Islet precursor cell (in vitro differentiated cells): Measurements from ENCODE around the gene ACOX2.

Experiments used
- DNase-seq: peaks from one replicate; pipeline ENCODE4 v3.0.0-alpha.2; 2018

ACOX2 gene

GRCh38 chr3:58502872-58503271 is 34.1 kb downstream of the ACOX2 start:
- DNase-seq = no peak

DNA sequence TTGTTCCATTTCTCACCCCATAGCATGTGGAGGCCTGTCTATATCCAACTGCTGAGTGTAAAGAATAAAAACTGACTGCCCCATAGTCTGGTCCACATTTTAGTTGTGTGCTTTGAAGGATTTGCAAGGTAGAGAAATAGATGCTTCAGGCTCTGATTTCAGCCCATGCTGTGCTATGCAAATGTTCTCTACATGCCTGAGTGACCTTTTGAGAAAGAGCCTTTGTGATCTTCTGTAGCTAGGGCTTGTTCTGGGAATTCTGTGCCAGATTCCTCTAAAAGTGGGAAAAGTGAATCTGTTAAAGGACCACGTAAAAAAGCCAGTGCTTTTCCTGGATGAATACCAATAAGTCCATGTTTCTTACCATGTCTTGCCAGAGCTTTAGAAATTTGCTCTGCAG is 39.9 kb downstream of the ACOX2 start:
- peak; percentile 52 for DNase-seq

DNA sequence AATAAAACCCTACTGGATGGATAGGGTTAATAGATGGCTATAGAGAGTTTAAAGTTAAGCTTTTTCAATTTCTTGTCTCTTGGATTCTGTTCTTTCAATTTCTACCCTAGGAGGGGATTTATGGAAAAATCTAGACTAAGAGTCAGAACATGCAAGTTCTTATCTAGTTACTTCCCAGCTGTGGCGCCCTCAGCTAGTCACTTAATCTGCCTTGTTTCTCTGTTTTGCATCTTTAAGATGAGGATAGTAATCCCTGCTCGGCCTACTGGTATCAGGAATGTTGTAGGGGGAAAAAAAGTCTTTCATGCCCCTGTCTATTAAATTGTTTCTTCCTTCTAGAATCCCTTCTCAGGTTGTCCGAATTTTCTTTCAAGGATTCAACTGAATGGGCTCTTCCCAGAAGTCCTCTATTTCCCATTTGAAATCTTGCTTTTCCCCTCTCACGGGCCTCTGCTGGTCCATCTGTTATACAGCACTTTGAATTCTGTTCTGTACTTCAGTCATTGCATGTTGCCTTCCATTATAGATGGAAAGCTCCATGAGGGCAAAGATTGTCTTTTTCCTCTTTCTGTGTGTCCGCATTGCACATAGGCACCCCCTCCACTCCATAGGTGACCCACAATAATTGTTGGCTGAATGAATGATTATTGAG is 40.7 kb downstream of the ACOX2 start:
- DNase-seq = no peak

- DNase-seq = no peak
These were observed 41.9 kb downstream of the ACOX2 start for GRCh38 chr3:58495101-58495500.

DNA sequence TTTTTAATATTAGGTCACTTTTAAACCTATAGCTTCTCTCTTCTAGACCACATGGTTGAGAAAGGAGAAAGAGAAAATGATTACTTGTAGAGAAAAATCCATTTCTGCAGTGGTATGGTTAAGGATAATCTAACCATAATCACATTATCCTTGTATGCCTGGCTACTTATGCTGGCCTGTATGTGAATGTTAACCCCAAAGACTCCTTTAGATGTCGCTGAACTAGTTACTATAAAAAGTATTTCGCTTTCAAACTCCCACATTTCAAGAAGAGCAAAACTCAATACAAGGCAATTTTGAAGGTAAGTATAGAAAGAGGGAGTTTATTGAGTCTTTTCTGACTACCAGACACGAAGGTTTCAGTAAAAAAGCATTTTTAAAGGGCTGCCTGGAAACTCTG is 42.9 kb downstream of the ACOX2 start:
- no peak for DNase-seq

DNA sequence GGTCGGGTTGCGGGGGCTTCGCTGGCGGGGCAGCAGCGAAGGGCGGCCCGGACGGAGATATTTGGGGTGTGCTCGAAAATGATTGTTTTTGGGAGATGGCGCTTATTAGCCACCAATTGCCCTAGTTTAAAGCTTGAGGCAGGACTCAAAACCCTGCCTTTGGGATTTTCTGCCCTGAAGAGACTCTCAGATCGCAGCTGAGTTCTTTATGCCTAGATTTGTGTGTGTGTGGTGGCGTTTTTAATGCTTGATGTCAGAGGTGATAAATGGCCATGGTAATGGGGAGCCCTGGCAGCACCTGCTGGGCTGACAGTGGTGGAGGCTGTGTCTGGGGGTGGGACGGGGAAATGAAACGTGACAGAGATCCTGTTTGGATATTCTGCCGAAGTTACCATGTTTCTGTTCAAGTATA is 44.5 kb downstream of the ACOX2 start:
- no peak for DNase-seq

- DNase-seq = peak; percentile 97
These were observed 45.2 kb downstream of the ACOX2 start, which contains the start of gene KCTD6 for GRCh38 chr3:58491506-58492402. Gene KCTD6, plus strand, starts transcription at chr3:58492096. Its CDS starts 6,660 bp downstream, at chr3:58498756.

DNA sequence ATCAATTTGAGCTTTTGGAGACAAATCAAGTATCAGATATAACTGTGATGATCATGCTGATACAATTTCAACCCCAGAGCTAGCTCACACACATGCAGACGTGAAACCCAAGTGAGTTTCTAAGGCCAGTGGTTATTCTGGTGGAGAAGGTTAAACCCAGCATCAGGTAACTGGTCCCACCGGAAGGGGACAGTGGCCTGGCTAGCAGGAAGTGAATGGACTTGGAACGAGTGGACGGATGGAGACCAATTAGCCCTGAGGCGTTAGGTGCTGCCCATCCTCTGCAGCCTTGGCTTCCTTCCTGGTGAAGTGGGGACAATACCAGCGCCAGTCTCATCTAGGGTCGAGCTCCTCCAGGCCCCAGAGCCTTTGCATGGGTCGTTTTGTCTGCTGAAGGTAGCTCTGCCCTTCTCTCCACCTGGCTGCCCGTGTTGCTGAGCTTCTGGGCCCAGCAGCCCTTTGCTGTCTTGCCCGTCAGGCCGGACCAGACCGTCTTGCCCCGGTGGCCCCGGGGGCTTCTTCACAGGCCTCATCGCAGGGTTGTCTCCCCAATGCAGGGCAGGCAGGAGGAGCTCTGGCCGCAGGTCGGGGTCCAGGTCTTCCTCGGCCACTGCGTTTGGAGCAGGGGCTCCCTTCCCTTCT is 46.0 kb downstream of the ACOX2 start:
- no peak for DNase-seq

GRCh38 chr3:58488967-58489366 is 48.0 kb downstream of the ACOX2 start:
- DNase-seq = no peak

- peak; percentile 57 for DNase-seq
These were observed 49.7 kb downstream of the ACOX2 start for GRCh38 chr3:58487140-58487886.

DNA sequence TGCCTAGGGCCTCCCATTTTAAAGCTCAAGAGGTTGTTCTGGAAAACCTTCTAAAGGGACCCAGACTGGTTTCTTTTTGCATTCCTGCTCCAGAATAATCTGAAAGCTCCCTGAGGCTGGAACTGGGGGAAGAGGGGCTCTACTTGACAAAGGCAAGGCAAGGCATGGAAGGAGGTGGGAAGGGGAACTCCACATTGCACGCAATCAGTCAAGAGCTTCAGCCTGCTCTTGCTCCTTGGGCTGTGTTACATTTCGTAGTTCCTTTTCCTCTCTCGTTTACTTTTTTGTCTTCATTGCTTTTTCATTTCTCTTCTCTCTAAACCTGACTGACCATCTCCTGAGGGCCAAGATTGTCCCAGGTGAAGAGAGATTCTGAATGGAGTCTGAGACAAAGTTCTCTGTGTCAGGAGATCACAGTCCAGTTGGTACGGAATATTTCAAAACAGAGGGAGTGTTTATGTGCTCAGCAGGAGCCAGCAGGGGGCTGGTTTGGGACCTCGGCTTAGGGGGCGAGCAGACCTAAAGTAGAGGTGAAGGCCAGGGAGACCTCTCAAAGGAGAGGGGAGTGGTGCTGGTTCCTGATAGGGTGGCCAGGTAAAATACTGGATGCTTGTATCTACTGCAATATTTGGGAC is 51.1 kb downstream of the ACOX2 start:
- no peak for DNase-seq

DNA sequence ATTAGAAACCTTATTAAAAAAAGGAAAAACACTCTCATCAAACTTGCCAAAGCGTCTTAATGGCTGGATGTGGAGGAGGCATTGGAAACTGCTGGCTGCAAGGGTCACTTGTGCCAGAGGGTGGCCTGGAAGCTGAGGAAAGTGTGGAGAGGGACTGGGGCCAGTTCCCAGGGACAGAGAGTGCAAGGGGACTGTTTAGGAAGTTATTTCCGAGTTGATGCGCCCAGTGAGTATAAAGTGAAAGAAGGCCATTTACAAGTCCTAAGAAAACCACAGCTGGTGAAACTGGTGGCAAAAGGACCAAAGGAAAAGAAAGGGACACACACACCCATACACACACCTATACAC is 52.3 kb downstream of the ACOX2 start:
- DNase-seq = no peak

GRCh38 chr3:58484045-58484721 is 52.8 kb downstream of the ACOX2 start:
- DNase-seq = peak; percentile 53

DNA sequence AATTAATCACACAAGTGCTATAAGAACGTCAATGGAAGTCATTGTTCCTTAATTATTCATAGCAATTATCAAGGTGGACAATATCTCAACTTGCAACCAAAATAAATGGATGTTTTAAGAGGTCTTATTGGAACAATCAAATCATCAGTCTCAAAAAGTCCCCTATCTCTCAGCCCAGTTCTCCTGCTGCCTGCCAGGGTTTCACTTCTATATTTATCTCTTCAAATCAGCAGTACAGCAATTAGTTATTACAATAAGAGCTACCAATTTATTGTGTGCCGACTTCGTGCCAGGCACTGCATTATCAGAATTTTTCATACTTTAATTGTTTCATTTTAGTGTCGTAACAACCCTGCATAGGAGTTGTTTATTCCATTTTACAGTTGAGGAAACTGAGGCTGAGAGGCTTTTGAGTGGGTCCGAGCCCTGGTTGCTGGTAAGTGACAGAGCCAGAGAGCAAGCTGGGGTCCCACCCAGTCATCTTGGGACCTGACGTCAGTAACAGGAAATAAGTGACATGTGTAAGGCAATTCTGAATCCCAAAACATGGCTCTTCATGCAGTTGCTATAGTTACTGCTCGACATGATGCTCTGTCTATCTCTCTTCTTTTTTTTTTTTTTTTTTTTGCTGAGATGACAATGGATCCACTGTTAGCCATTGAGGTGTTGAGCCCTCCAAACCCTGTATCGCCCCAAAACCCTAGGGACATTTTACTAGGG is 53.9 kb downstream of the ACOX2 start:
- DNase-seq = no peak

DNA sequence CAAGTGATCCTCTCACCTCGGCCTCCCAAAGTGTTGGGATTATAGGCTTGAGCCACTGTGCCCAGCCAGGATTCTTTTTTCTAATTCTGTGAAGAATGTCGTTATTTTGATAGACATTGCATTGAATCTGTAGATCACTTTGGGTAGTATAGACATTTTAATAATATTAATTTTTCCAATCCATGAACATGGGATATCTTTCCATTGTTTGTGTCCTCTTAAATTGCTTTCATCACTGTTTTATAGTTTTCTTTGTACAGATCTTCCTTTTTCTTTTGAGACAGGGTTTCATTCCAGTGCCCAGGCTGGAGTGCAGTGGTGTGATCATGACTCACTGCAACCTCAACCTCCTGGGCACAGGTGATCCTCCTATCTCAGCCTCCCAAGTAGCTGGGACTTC is 56.7 kb downstream of the ACOX2 start:
- no peak for DNase-seq

DNA sequence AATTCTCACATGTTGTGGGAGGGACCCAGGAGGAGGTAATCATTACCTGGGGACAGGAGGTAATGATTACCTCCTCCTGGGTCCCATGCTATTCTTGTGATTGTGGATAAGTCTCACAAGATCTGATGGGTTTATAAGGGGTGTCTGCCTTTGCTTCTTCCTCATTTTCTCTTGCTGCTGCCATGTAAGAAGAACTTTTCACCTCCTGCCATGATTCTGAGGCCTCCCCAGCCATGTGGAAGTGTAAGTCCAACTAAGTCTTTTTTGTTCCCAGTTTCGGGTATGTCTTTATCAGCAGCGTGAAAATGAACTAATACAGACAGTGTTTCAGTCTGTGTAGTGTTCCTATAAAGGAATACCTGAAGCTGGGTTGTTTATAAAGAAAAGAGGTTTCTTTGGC is 58.2 kb downstream of the ACOX2 start:
- no peak for DNase-seq

DNA sequence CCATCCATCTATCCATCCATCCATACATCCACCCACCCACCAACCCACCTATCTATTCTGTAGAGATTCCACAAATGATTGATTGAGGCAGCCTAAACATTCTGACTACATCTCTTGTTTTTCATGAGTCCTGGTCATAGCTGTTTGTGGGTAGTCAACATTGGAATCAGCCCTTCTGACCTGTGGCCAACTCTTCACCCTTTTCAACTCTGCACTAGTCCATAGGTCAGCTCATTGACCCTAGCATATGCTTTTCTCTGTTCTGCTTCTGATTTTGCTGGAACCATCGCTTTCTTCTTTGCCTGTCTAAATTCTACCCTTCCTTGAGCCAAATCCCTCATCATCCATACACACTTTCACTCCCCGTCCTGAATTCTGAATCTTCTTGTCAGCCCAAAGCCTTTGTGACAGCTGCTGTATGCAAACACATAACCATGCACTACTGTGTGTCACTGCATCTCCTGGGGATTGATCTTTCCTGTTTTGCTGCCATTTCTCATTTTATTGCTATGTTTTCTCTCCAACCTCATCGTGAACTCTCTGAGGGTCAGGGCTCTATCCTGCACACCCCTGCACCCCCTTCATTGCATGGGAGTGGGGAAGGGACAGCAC is 61.9 kb downstream of the ACOX2 start:
- no peak for DNase-seq

DNA sequence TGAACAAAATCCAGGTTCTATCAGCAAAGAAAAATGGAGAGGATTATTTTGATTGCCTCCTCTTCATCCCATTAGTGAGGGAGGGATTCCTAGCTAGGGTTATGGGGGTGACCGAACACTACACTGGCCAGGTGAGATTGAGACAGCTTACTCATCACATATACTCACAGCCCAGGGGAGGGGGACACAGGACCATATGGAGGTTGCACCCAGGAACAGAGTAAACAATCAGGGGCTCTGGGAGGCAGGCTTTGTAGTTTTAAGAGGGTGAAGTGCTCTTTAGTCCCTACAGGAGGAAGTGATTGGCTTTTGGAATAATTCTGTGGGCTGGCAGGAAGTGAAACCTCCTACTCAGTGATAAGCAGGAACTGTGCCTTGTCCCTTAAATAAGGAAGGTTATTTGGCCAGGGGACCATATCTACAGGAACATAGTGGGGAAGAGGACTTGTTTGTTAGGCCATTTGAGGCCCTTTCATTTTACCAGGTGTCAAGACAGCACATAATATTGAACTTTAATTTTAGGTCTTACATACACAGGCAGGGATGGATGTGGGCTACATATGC is 62.6 kb downstream of the ACOX2 start:
- DNase-seq = no peak

GRCh38 chr3:58473275-58473674 is 63.7 kb downstream of the ACOX2 start:
- DNase-seq = no peak
